ENCODE data around the gene STAG1.

GRCh38 chr3:136576279-136577009, 175.7 kb downstream of the STAG1 start:
- TF ChIP-seq HNF4G (IDR thresholded peaks at IDR 0.05): no peak
- no peak for TF ChIP-seq CTCF (IDR thresholded peaks at IDR 0.05; ENCODE audit: low read depth, low read length, missing input control)
- TF ChIP-seq FOXA1 (IDR thresholded peaks at IDR 0.05): no peak
